ENCODE measurements around the gene AMER3.

DNA sequence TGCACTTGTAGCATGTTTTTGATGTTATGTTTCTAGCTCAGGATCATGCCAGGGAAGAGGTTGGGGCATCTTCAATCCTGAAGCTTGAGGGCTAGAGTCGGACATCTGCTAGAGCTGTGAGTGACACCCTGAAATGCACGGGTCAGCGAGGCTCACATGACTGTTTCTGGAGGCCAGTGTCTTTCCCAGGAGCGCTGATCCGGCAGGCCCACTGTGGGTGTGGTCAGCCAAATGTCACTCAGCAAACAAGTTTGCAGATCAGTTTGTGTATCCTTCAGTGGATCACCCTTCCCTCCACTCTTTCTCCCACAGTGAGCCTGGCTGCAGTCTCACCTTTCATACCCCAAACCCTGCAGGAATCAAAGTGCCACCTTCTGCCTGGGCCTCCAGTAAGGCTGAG is 58.4 kb downstream of the AMER3 start:
- TF ChIP-seq, protein P1, sequence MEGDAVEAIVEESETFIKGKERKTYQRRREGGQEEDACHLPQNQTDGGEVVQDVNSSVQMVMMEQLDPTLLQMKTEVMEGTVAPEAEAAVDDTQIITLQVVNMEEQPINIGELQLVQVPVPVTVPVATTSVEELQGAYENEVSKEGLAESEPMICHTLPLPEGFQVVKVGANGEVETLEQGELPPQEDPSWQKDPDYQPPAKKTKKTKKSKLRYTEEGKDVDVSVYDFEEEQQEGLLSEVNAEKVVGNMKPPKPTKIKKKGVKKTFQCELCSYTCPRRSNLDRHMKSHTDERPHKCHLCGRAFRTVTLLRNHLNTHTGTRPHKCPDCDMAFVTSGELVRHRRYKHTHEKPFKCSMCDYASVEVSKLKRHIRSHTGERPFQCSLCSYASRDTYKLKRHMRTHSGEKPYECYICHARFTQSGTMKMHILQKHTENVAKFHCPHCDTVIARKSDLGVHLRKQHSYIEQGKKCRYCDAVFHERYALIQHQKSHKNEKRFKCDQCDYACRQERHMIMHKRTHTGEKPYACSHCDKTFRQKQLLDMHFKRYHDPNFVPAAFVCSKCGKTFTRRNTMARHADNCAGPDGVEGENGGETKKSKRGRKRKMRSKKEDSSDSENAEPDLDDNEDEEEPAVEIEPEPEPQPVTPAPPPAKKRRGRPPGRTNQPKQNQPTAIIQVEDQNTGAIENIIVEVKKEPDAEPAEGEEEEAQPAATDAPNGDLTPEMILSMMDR (IDR thresholded peaks at IDR 0.05) = no peak
- TF ChIP-seq POLR2A (IDR thresholded peaks at IDR 0.05) (no peak), POLR2AphosphoS5 (IDR thresholded peaks at IDR 0.05) (no peak)
